ENCODE measurements around the gene HNMT. TPM values are rescaled to one million over a fixed set of nuclear protein-coding genes. Genes with fewer than 3 reads are reported as not detected.
A peak's percentile ranks its signal among the peaks of the same experiment; 100 is the strongest.

The HNMT gene
- total and polyA plus RNA-seq, 2 of the 13 experiments (the other 11 are each of a cell fraction or from before 2014, with no cell fraction given), result 279 to 309 TPM

- no peaks in the 10 kb centered on the region for H3K9me3 ChIP-seq (ENCODE audit: low read length)
- peaks cover 99% of the 10 kb centered on the region for H3K4me1 ChIP-seq (ENCODE audit: insufficient read depth, low read length)
- in situ Hi-C loops (cut with HindIII; ENCODE audit: extremely low pct_ligation_motif_present, low pct_unique_long_range_greater_than_20kb) (no loop called here), intact Hi-C loops (cut with micrococcal nuclease; ENCODE audit: unreplicated experiment) (loop anchor here (1.0 kb wide), 4 partner anchors 14 to 33 kb away; partner anchors contain the start of gene HNMT)
- FAIRE-seq, result peak; percentile 89
- H3K27ac ChIP-seq (ENCODE audit: extremely low read length, insufficient read depth, low read length), result peak overlapping the region; percentile 99
- BruUV-seq (replicated peaks), result no TSS peak
- no peaks in the 10 kb centered on the region for H3K36me3 ChIP-seq (replicated peaks in 1 of 2; ENCODE audit: control insufficient read depth in 1 of 2, insufficient read depth in 2 of 2, low read length in 2 of 2)
- peak overlapping the region; percentile 84 for H3K4me2 ChIP-seq (ENCODE audit: low read depth, low read length)
- 2% methylated on average over 6 of the region's 6 CpGs for WGBS (ENCODE audit: low lambda C conversion rate)
- peak overlapping the region in 1 of 3 experiments; percentile 60; a peak in 2 of 6 replicates for H3K4me3 ChIP-seq (replicated peaks in 1 of 3; ENCODE audit: insufficient read depth in 1 of 3, low read depth in 2 of 3, low read length in 3 of 3)
- H3K9ac ChIP-seq (ENCODE audit: insufficient read depth, low read depth, low read length), result peak overlapping the region; percentile 83
- no peaks in the 10 kb centered on the region for H4K20me1 ChIP-seq (ENCODE audit: insufficient read depth, low read length)
- H3K79me2 ChIP-seq (ENCODE audit: insufficient read depth, low read length), result peaks cover 25% of the 10 kb centered on the region
- ChIA-PET POLR2A (interaction anchor here (0.6 to 19.0 kb wide), 22 partner anchors 10 to 552 kb away, joined by 3 to 733 read pairs (median 6); partner anchors contain the start of gene HNMT), CTCF (ENCODE audit: low intra/inter-chr PET ratio, low total read pairs) (no interaction called here)
- DNase-seq (ENCODE audit: low spot score), result peak; percentile 100
- no peaks in the 10 kb centered on the region for H3K27me3 ChIP-seq (ENCODE audit: control insufficient read depth in 1 of 2, insufficient read depth in 2 of 2, low read length in 2 of 2)
- peak; percentile 97 for ATAC-seq
- no peak overlapping the region for H2AFZ ChIP-seq (ENCODE audit: low read length)
- TF ChIP-seq JUND (CRISPR knock-in tag; IDR thresholded peaks at IDR 0.05), result no peak
- peak; percentile 95 for TF ChIP-seq FOXO1 (CRISPR knock-in tag; IDR thresholded peaks at IDR 0.05)
- TF ChIP-seq, protein P1, sequence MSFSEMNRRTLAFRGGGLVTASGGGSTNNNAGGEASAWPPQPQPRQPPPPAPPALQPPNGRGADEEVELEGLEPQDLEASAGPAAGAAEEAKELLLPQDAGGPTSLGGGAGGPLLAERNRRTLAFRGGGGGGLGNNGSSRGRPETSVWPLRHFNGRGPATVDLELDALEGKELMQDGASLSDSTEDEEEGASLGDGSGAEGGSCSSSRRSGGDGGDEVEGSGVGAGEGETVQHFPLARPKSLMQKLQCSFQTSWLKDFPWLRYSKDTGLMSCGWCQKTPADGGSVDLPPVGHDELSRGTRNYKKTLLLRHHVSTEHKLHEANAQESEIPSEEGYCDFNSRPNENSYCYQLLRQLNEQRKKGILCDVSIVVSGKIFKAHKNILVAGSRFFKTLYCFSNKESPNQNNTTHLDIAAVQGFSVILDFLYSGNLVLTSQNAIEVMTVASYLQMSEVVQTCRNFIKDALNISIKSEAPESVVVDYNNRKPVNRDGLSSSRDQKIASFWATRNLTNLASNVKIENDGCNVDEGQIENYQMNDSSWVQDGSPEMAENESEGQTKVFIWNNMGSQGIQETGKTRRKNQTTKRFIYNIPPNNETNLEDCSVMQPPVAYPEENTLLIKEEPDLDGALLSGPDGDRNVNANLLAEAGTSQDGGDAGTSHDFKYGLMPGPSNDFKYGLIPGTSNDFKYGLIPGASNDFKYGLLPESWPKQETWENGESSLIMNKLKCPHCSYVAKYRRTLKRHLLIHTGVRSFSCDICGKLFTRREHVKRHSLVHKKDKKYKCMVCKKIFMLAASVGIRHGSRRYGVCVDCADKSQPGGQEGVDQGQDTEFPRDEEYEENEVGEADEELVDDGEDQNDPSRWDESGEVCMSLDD (CRISPR knock-in tag; IDR thresholded peaks at IDR 0.05; ENCODE audit: borderline replicate concordance), result no peak
- TF ChIP-seq CBX5 (CRISPR knock-in tag; IDR thresholded peaks at IDR 0.05; ENCODE audit: borderline replicate concordance), result peak; percentile 19; the same call in 1 of the 2 replicates
- TF ChIP-seq ZNF17 (CRISPR knock-in tag; IDR thresholded peaks at IDR 0.05), result no peak
- no peak for TF ChIP-seq FIP1L1 (IDR thresholded peaks at IDR 0.05; ENCODE audit: borderline replicate concordance, insufficient read depth, low read depth, low read length)
- peak; percentile 52; the same call in 1 of the 2 replicates for TF ChIP-seq ZNF205 (CRISPR knock-in tag; IDR thresholded peaks at IDR 0.05)
- peak; percentile 15; the same call in 1 of the 2 replicates for TF ChIP-seq ZKSCAN1 (IDR thresholded peaks at IDR 0.05; ENCODE audit: low read length)
- TF ChIP-seq ZNF12 (CRISPR knock-in tag; IDR thresholded peaks at IDR 0.05), result peak; percentile 11; the same call in 1 of the 2 replicates
- no peak for TF ChIP-seq PCBP2 (optimal IDR thresholded peaks at IDR 0.05; ENCODE audit: low read depth, low read length, poor library complexity, severe bottlenecking)
- TF ChIP-seq, protein P2, sequence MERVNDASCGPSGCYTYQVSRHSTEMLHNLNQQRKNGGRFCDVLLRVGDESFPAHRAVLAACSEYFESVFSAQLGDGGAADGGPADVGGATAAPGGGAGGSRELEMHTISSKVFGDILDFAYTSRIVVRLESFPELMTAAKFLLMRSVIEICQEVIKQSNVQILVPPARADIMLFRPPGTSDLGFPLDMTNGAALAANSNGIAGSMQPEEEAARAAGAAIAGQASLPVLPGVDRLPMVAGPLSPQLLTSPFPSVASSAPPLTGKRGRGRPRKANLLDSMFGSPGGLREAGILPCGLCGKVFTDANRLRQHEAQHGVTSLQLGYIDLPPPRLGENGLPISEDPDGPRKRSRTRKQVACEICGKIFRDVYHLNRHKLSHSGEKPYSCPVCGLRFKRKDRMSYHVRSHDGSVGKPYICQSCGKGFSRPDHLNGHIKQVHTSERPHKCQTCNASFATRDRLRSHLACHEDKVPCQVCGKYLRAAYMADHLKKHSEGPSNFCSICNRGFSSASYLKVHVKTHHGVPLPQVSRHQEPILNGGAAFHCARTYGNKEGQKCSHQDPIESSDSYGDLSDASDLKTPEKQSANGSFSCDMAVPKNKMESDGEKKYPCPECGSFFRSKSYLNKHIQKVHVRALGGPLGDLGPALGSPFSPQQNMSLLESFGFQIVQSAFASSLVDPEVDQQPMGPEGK (CRISPR knock-in tag; IDR thresholded peaks at IDR 0.05), result peak; percentile 55
- TF ChIP-seq ZFP36L1 (CRISPR knock-in tag; IDR thresholded peaks at IDR 0.05), result peak; percentile 76; the same call in 1 of the 2 replicates
- no peak for TF ChIP-seq ZNF616 (CRISPR knock-in tag; IDR thresholded peaks at IDR 0.05; ENCODE audit: low read depth)
- peak; percentile 58; the same call in 1 of the 2 replicates for TF ChIP-seq SP5 (CRISPR knock-in tag; IDR thresholded peaks at IDR 0.05; ENCODE audit: borderline replicate concordance, low read depth)
- peak; percentile 93 to 97 for TF ChIP-seq EP300 (IDR thresholded peaks at IDR 0.05; ENCODE audit: low read depth in 2 of 2, low read length in 2 of 2)
- TF ChIP-seq EP300 (CRISPR knock-in tag; IDR thresholded peaks at IDR 0.05; ENCODE audit: borderline replicate concordance), result peak; percentile 95
- TF ChIP-seq, protein P3, sequence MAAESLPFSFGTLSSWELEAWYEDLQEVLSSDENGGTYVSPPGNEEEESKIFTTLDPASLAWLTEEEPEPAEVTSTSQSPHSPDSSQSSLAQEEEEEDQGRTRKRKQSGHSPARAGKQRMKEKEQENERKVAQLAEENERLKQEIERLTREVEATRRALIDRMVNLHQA (CRISPR knock-in tag; IDR thresholded peaks at IDR 0.05), result no peak
- TF ChIP-seq CHCHD3 (CRISPR knock-in tag; IDR thresholded peaks at IDR 0.05), result no peak
- TF ChIP-seq GLI4 (CRISPR knock-in tag; IDR thresholded peaks at IDR 0.05; ENCODE audit: borderline replicate concordance), result no peak; the same call in 1 of the 2 replicates
Measured at GRCh38 chr2:137942833-137943677, 21.2 kb upstream of the HNMT start.

Data from HepG2 (cell line).